A549 (cell line): ENCODE data around the gene FAXDC2. TPM values are rescaled to one million over a fixed set of nuclear protein-coding genes. Genes with fewer than 3 reads are reported as not detected.
A peak's percentile ranks its signal among the peaks of the same experiment; 100 is the strongest.

Experiments
- ATAC-seq, 2 experiments: fragments of 200-7000 bp in 1 of 2; fragments of >200 bp in 1 of 2; cut with Nextera tagmentation in 1 of 2; cut with Tn5 transposase in 1 of 2; 3 replicates each; pipeline versions ENCODE4 v1.8.0 to v1.9.1; 2018 to 2020; ENCODE audit warnings: mild to moderate bottlenecking in 1 of 2, moderate library complexity in 1 of 2
- CTCF ChIA-PET: fragments of 300-600 bp; sonication (Branson Sonifier 250); formaldehyde crosslinking; extraction: SDS; loops from one replicate; lab custom pipeline; 2021; ENCODE audit warnings: antibody characterized with exemption, inconsistent platforms; lab: Yijun Ruan, JAX
- POLR2A ChIA-PET: fragments of 350-600 bp; formaldehyde crosslinking; extraction: SDS; loops from one replicate; lab custom pipeline; 2021; ENCODE audit warnings: antibody characterized with exemption, inconsistent platforms; lab: Yijun Ruan, JAX
- DNase-seq, 2 experiments: peaks; one replicate each; pipeline versions ENCODE4 v3.0.0 to v3.0.0-alpha.2; 2011 to 2016; ENCODE audit warnings: low read depth in 1 of 2, low spot score in 1 of 2
- FAIRE-seq: peaks from 2 replicates; lab custom pipeline; 2011; peaks lifted over from hg19 to GRCh38; lab: Jason Lieb, UNC
- H3K27ac ChIP-seq, 2 experiments: fragments of >200 bp; sonication (Bioruptor Twin); formaldehyde crosslinking; 3 replicates each; pipeline ENCODE4 v1.5.1; 2016 to 2017
- H3K4me1 ChIP-seq: fragments of >200 bp; sonication (Bioruptor Twin); formaldehyde crosslinking; 3 replicates; pipeline ENCODE4 v1.6.1; 2016
- H3K4me2 ChIP-seq: fragments of >200 bp; sonication (Bioruptor Twin); formaldehyde crosslinking; 3 replicates; pipeline ENCODE4 v1.6.1; 2016
- H3K4me3 ChIP-seq: fragments of >200 bp; sonication (Bioruptor Twin); formaldehyde crosslinking; 3 replicates; pipeline ENCODE4 v1.5.1; 2016
- H3K9me3 ChIP-seq: fragments of >200 bp; sonication (Bioruptor Twin); formaldehyde crosslinking; 3 replicates; pipeline ENCODE4 v1.6.1; 2016
- BHLHE40 ChIP-seq: IDR thresholded peaks from 2 replicates; pipeline ENCODE4 v1.6.1; 2012; ENCODE audit warnings: low read depth, low read length, inconsistent platforms
- CBX8 ChIP-seq: fragments of 200-600 bp; sonication (generic); IDR thresholded peaks from 2 replicates; pipeline ENCODE4 v1.6.1; 2016
- CEBPB ChIP-seq, 2 experiments: fragments of >200 bp in 1 of 2; sonication (Bioruptor Twin) in 1 of 2; formaldehyde crosslinking in 1 of 2; IDR thresholded peaks; 2 replicates each; pipeline ENCODE4 v1.6.1; 2012 to 2016
- CHD2 ChIP-seq: fragments of 150-350 bp; IDR thresholded peaks from 2 replicates; pipeline ENCODE4 v1.6.1; 2014; ENCODE audit warnings: low read length; ENCODE audit not compliant: partially characterized antibody
- EHMT2 ChIP-seq: fragments of 200-600 bp; sonication (generic); IDR thresholded peaks from 2 replicates; pipeline ENCODE4 v1.6.1; 2016; ENCODE audit warnings: antibody characterized with exemption, low read depth, mild to moderate bottlenecking, moderate library complexity
- FOSB ChIP-seq: fragments of 250-450 bp; sonication (Bioruptor Pico); IDR thresholded peaks from 2 replicates; pipeline ENCODE4 v1.5.0; 2020; ENCODE audit warnings: mild to moderate bottlenecking, moderate library complexity
- FOSL2 ChIP-seq, 2 experiments: fragments of 450-650 bp in 1 of 2; fragments of >200 bp in 1 of 2; sonication (Bioruptor Twin) in 1 of 2; formaldehyde crosslinking; IDR thresholded peaks; 2 replicates each; pipeline versions ENCODE4 v1.5.0 to v1.6.1; 2016 to 2020; ENCODE audit warnings: mild to moderate bottlenecking in 1 of 2, moderate library complexity in 1 of 2
- HOXB13 ChIP-seq: fragments of 250-450 bp; sonication (Bioruptor Pico); IDR thresholded peaks from 2 replicates; pipeline ENCODE4 v1.5.0; 2020; ENCODE audit warnings: low read depth, mild to moderate bottlenecking, moderate library complexity
- JUNB ChIP-seq: fragments of >200 bp; sonication (Bioruptor Twin); formaldehyde crosslinking; IDR thresholded peaks from 2 replicates; pipeline ENCODE4 v1.6.1; 2016
- KDM5A ChIP-seq: fragments of 200-600 bp; sonication (generic); IDR thresholded peaks from 2 replicates; pipeline ENCODE4 v1.6.1; 2016; ENCODE audit warnings: antibody characterized with exemption, mild to moderate bottlenecking
- MAZ ChIP-seq: fragments of 150-350 bp; IDR thresholded peaks from 2 replicates; pipeline ENCODE4 v1.6.1; 2014; ENCODE audit warnings: antibody characterized with exemption, low read depth, low read length, borderline replicate concordance
- MYC ChIP-seq: IDR thresholded peaks from 2 replicates; pipeline ENCODE4 v1.6.1; 2012; ENCODE audit warnings: mild to moderate bottlenecking, inconsistent platforms, low read length, improper control_type of control experiment, borderline replicate concordance
- NFE2L2 ChIP-seq: fragments of 150-350 bp; conservative IDR thresholded peaks from 2 replicates; pipeline ENCODE4 v1.6.1; 2014; ENCODE audit warnings: low read length
- POLR2A ChIP-seq: IDR thresholded peaks from 2 replicates; pipeline ENCODE4 v1.6.1; 2012; ENCODE audit warnings: mild to moderate bottlenecking, low read length
- RAD21 ChIP-seq, 2 experiments: fragments of >200 bp in 1 of 2; sonication (Bioruptor Twin) in 1 of 2; formaldehyde crosslinking in 1 of 2; IDR thresholded peaks in 1 of 2; conservative IDR thresholded peaks in 1 of 2; 2 replicates in 1 of 2; 3 replicates in 1 of 2; pipeline ENCODE4 v1.6.1; 2012 to 2018; ENCODE audit warnings: inconsistent platforms in 1 of 2
- RFX5 ChIP-seq: fragments of 450-650 bp; IDR thresholded peaks from 2 replicates; pipeline ENCODE4 v1.7.1; 2014; ENCODE audit warnings: antibody characterized with exemption, mild to moderate bottlenecking, moderate library complexity
- TFCP2L1 ChIP-seq: fragments of 250-450 bp; sonication (Bioruptor Pico); IDR thresholded peaks from 2 replicates; pipeline ENCODE4 v1.5.0; 2021; ENCODE audit warnings: mild to moderate bottlenecking
- TP53 ChIP-seq: fragments of 250-450 bp; sonication (Bioruptor Pico); IDR thresholded peaks from 2 replicates; pipeline ENCODE4 v1.5.0; 2021; ENCODE audit warnings: mild to moderate bottlenecking, moderate library complexity
- ZC3H11A ChIP-seq: fragments of 450-650 bp; IDR thresholded peaks from 2 replicates; pipeline ENCODE4 v1.6.1; 2014; ENCODE audit warnings: antibody characterized with exemption, mild to moderate bottlenecking
- ZNF302 ChIP-seq: fragments of 250-450 bp; sonication (Bioruptor Pico); IDR thresholded peaks from 2 replicates; pipeline ENCODE4 v1.9.0; 2021; ENCODE audit warnings: inconsistent platforms, mild to moderate bottlenecking, moderate library complexity
- WGBS: methylation state at CpG from one replicate; pipeline ENCODE4 v1.1.6; 2017; ENCODE audit errors: missing lambda C conversion rate; 5-methylcytosine and 5-hydroxymethylcytosine counted together
- polyA plus RNA-seq, 4 experiments: library from polyadenylated mRNA; depleted of rRNA in 3 of 4; stranded (reverse); fragments of >200 nt; fragmentation: RNase III in 1 of 4; extraction: RNeasy Plus Mini Kit Qiagen cat#74134 plus additional on column Dnase treatment in 1 of 4; gene quantifications; 2 replicates in 3 of 4; 3 replicates in 1 of 4; pipeline ENCODE4 v1.2.3, GENCODE V29; 2011 to 2017
- TF ChIP-seq, protein P1 (sequence below): fragments of 250-450 bp; sonication (Bioruptor Pico); IDR thresholded peaks from 2 replicates; pipeline ENCODE4 v1.5.0; 2020; ENCODE audit warnings: low read depth, mild to moderate bottlenecking, moderate library complexity
- TF ChIP-seq, protein P2 (sequence below): IDR thresholded peaks from 2 replicates; pipeline ENCODE4 v1.6.1; 2012
- TF ChIP-seq, protein P3 (sequence below): fragments of >200 bp; sonication (Bioruptor Twin); formaldehyde crosslinking; IDR thresholded peaks from 2 replicates; pipeline ENCODE4 v1.6.1; 2016
- TF ChIP-seq, protein P4 (sequence below): fragments of 450-650 bp; IDR thresholded peaks from 2 replicates; pipeline ENCODE4 v1.6.1; 2014; ENCODE audit warnings: antibody characterized with exemption
- TF ChIP-seq, protein P5 (sequence below): fragments of 200-600 bp; sonication (generic); IDR thresholded peaks from 2 replicates; pipeline ENCODE4 v1.6.1; 2016; ENCODE audit warnings: antibody characterized with exemption, mild to moderate bottlenecking, moderate library complexity

Gene FAXDC2
- polyA plus RNA-seq, 2 of the 4 experiments (the other 2 are of a cell fraction): 0.14 to 0.94 TPM

DNA sequence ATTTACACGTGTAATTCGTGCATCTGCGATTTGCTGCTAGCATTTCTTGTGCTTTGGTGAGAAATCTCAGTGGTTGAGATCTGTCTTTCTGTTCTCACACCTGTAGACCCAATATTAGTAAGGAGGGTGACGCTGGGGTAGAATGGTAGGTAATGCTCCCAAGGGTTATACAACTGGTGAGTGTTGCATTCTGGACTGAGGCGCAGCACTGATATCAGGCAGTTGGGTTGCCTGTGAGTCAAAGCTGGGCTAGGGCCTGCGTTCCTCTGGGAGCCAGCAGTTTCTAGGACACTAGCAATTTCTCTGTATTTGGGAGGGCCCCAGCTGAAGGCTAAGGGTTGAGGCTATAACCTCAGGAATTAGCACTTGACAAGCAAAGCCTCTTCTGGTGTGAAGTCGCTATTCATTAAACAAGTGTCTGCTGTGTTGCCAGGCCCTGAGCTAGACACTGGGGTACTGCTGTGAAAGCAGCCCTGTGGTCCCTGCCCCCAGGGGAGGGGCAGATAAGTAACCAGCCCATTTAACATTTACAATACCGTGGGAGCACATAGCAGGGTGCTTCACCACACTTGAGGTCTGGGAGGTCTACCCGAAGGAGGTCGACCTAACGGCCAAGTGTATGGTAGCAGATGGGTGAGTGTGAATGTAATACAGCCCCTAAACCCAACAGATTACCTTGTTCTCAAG lies 66.5 kb downstream of the FAXDC2 start:
- no peaks in the 10 kb centered on the region for H3K9me3 ChIP-seq
- peaks cover 72% of the 10 kb centered on the region for H3K4me1 ChIP-seq
- ChIA-PET POLR2A (no interaction called here), CTCF (interaction anchor here (1.4 to 1.8 kb wide), 5 partner anchors 7 to 27 kb away, joined by 3 to 5 read pairs (median 4); no protein-coding TSS in a partner anchor)
- H3K4me3 ChIP-seq: no peak overlapping the region
- H3K27ac ChIP-seq: no peak overlapping the region
- no peak for FAIRE-seq
- WGBS: 82% methylated on average over 11 of the region's 11 CpGs
- no peak for DNase-seq
- H3K4me2 ChIP-seq: no peak overlapping the region
- TF ChIP-seq NFE2L2: no peak
- no peak for TF ChIP-seq CHD2
- no peak for TF ChIP-seq BHLHE40
- TF ChIP-seq, protein P1, sequence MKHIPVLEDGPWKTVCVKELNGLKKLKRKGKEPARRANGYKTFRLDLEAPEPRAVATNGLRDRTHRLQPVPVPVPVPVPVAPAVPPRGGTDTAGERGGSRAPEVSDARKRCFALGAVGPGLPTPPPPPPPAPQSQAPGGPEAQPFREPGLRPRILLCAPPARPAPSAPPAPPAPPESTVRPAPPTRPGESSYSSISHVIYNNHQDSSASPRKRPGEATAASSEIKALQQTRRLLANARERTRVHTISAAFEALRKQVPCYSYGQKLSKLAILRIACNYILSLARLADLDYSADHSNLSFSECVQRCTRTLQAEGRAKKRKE (CRISPR knock-in tag): no peak
- no peak for TF ChIP-seq MAZ
- no peak for TF ChIP-seq MYC
- no peak for TF ChIP-seq RFX5
- no peak for TF ChIP-seq FOSB (CRISPR knock-in tag)
- no peak for TF ChIP-seq CEBPB (IDR thresholded peaks at IDR 0.05)
- TF ChIP-seq HOXB13: no peak
- TF ChIP-seq KDM5A: no peak
- no peak for TF ChIP-seq CBX8
- no peak for TF ChIP-seq ZNF302 (CRISPR knock-in tag)
- TF ChIP-seq, protein P2, sequence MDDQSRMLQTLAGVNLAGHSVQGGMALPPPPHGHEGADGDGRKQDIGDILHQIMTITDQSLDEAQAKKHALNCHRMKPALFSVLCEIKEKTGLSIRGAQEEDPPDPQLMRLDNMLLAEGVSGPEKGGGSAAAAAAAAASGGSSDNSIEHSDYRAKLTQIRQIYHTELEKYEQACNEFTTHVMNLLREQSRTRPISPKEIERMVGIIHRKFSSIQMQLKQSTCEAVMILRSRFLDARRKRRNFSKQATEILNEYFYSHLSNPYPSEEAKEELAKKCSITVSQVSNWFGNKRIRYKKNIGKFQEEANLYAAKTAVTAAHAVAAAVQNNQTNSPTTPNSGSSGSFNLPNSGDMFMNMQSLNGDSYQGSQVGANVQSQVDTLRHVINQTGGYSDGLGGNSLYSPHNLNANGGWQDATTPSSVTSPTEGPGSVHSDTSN: no peak
- TF ChIP-seq RAD21 (conservative IDR thresholded peaks at IDR 0.05 in 1 of 2, IDR thresholded peaks at IDR 0.05 in 1 of 2): no peak
- no peak for TF ChIP-seq TFCP2L1
- no peak for TF ChIP-seq ZC3H11A
- TF ChIP-seq POLR2A: no peak
- TF ChIP-seq, protein P3, sequence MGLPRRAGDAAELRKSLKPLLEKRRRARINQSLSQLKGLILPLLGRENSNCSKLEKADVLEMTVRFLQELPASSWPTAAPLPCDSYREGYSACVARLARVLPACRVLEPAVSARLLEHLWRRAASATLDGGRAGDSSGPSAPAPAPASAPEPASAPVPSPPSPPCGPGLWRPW: no peak
- no peak for TF ChIP-seq TP53 (CRISPR knock-in tag)
- no peak; a peak in 2 of 6 replicates for ATAC-seq

DNA sequence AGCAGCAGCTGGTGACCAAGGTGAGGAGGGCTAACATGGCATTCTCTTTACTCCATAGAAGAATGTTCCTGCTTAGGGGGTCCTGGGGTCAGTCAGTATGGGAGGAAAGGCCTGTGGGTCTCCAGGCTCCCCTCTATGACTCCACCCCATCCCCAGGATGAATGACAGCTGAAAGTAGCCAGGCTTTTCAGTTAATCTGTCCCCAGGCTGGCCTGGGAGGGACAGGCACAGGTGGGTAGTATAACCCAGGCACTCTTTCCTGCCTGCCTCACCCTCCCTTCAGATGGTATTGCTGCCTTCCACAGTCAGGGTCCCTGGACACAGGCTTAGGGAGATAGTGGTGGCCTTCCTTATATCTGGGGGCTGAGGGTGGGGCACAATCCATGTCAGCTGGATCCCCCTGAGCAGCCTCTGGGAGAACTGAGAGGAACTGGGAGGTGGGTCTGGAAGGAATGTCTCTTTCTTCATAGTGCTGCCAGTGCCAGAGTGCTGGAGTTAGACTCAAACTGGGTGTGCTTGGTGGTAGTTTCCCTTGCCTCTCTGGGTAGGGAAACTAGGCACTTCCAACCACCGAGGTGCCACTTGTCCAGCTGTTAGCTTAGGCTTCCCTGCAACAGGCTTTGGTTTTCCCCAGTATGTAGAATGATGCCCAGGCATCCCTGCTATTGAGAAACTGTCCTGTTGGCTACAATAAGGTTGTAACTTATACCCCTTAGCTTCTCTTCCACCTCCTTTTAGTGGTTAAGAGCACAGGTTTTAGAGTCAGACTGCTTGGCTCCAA lies 67.4 kb downstream of the FAXDC2 start:
- ATAC-seq: no peak

DNA sequence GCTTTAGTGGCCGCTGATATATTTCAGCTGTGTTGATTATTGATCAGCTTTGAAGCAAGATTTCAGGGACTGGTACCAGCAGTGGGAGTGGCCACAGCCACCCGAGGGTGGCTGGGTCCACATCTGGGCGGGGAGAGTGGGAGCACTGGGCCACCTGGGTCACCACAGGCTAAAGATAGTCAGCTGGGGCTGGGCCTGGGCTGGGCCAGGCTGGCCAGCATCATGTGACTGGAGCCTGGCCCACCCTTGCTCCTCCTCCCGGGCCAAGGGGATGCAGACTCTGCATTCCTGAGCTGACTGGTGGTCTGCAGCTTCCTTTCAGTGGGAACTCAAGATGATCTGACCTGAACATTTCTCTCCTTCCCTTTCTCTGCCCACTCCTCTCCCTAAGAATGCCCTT lies 68.1 kb downstream of the FAXDC2 start:
- DNase-seq (no peak), FAIRE-seq (no peak), ATAC-seq (peak in 1 of 2 experiments; percentile 18; a peak in 2 of 6 replicates)
- ChIA-PET CTCF (interaction anchor here (0.6 to 2.7 kb wide), 4 partner anchors 9 to 317 kb away, joined by 3 to 14 read pairs (median 4); no protein-coding TSS in a partner anchor), POLR2A (no interaction called here)
- 75% methylated on average over 4 of the region's 4 CpGs for WGBS
- Histone ChIP-seq H3K9me3 (no peaks in the 10 kb centered on the region), H3K27ac (no peak overlapping the region), H3K4me3 (no peak overlapping the region), H3K4me1 (peaks cover 73% of the 10 kb centered on the region), H3K4me2 (no peak overlapping the region)
- TF ChIP-seq POLR2A: no peak
- no peak for TF ChIP-seq FOSL2 (IDR thresholded peaks at IDR 0.05)
- TF ChIP-seq FOSL2 (CRISPR knock-in tag; IDR thresholded peaks at IDR 0.05): no peak
- no peak for TF ChIP-seq FOSB (CRISPR knock-in tag)
- TF ChIP-seq KDM5A: no peak
- no peak for TF ChIP-seq JUNB
- TF ChIP-seq, protein P4, sequence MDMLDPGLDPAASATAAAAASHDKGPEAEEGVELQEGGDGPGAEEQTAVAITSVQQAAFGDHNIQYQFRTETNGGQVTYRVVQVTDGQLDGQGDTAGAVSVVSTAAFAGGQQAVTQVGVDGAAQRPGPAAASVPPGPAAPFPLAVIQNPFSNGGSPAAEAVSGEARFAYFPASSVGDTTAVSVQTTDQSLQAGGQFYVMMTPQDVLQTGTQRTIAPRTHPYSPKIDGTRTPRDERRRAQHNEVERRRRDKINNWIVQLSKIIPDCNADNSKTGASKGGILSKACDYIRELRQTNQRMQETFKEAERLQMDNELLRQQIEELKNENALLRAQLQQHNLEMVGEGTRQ: no peak
- TF ChIP-seq, protein P5, sequence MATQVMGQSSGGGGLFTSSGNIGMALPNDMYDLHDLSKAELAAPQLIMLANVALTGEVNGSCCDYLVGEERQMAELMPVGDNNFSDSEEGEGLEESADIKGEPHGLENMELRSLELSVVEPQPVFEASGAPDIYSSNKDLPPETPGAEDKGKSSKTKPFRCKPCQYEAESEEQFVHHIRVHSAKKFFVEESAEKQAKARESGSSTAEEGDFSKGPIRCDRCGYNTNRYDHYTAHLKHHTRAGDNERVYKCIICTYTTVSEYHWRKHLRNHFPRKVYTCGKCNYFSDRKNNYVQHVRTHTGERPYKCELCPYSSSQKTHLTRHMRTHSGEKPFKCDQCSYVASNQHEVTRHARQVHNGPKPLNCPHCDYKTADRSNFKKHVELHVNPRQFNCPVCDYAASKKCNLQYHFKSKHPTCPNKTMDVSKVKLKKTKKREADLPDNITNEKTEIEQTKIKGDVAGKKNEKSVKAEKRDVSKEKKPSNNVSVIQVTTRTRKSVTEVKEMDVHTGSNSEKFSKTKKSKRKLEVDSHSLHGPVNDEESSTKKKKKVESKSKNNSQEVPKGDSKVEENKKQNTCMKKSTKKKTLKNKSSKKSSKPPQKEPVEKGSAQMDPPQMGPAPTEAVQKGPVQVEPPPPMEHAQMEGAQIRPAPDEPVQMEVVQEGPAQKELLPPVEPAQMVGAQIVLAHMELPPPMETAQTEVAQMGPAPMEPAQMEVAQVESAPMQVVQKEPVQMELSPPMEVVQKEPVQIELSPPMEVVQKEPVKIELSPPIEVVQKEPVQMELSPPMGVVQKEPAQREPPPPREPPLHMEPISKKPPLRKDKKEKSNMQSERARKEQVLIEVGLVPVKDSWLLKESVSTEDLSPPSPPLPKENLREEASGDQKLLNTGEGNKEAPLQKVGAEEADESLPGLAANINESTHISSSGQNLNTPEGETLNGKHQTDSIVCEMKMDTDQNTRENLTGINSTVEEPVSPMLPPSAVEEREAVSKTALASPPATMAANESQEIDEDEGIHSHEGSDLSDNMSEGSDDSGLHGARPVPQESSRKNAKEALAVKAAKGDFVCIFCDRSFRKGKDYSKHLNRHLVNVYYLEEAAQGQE: no peak
- no peak for TF ChIP-seq EHMT2
- no peak for TF ChIP-seq ZC3H11A

More for the DNA sequence above, 67.4 kb downstream of the FAXDC2 start:
- no peak overlapping the region for H3K27ac ChIP-seq
- no peak for FAIRE-seq
- H3K4me1 ChIP-seq: peaks cover 75% of the 10 kb centered on the region
- no peak overlapping the region for H3K4me2 ChIP-seq
- WGBS: 57% methylated on average over 1 of the region's 1 CpG
- H3K9me3 ChIP-seq: no peaks in the 10 kb centered on the region
- DNase-seq: no peak
- no peak overlapping the region for H3K4me3 ChIP-seq
- ChIA-PET POLR2A (no interaction called here), CTCF (interaction anchor here (0.5 to 1.6 kb wide), 7 partner anchors 10 to 317 kb away, joined by 3 to 5 read pairs (median 3); no protein-coding TSS in a partner anchor)
- TF ChIP-seq CEBPB (IDR thresholded peaks at IDR 0.05): no peak
